NCI-H345 treated with DMSO at 0.1 percent for 48 hours (cell line): ENCODE data around the gene UNC5B.
"Not testable (repeated sequence)": the region's sequence is repeated elsewhere in the genome, so short reads cannot be mapped to it uniquely, and the experiment has no call there.

ENCODE experiments used
- DNase-seq: peaks from one replicate; lab custom pipeline; 2025; ENCODE audit not compliant: unreplicated experiment; lab: John Stamatoyannopoulos, UW

Gene UNC5B

GRCh38 chr10:71294091-71294561 lies 81.8 kb downstream of the UNC5B start:
- no peak for DNase-seq

- no peak for DNase-seq
These were observed 82.5 kb downstream of the UNC5B start for GRCh38 chr10:71294856-71295255.

- DNase-seq = no peak
These were observed 83.3 kb downstream of the UNC5B start for GRCh38 chr10:71295641-71296040.

GRCh38 chr10:71296086-71296485 lies 83.7 kb downstream of the UNC5B start:
- DNase-seq = no peak

- not testable (repeated sequence) for DNase-seq
These were observed 84.4 kb downstream of the UNC5B start for GRCh38 chr10:71296811-71297210.

GRCh38 chr10:71297343-71297742 lies 85.0 kb downstream of the UNC5B start:
- no peak for DNase-seq

GRCh38 chr10:71299071-71299785 lies 86.9 kb downstream of the UNC5B start:
- no peak for DNase-seq

- DNase-seq = no peak
These were observed 88.4 kb downstream of the UNC5B start for GRCh38 chr10:71300555-71301370.

- DNase-seq = no peak
These were observed 89.1 kb downstream of the UNC5B start for GRCh38 chr10:71301371-71301916.

GRCh38 chr10:71302451-71302850 lies 90.1 kb downstream of the UNC5B start:
- DNase-seq = no peak

GRCh38 chr10:71302874-71303568 lies 90.7 kb downstream of the UNC5B start:
- DNase-seq = peak; percentile 38

- no peak for DNase-seq
These were observed 91.2 kb downstream of the UNC5B start for GRCh38 chr10:71303569-71303907.

GRCh38 chr10:71304914-71305313 lies 92.5 kb downstream of the UNC5B start:
- no peak for DNase-seq

- DNase-seq = no peak
These were observed 94.6 kb downstream of the UNC5B start for GRCh38 chr10:71306979-71307378.

- no peak for DNase-seq
These were observed 95.2 kb downstream of the UNC5B start for GRCh38 chr10:71307469-71308085.

GRCh38 chr10:71308244-71308643 lies 95.9 kb downstream of the UNC5B start:
- DNase-seq = no peak

GRCh38 chr10:71308985-71309384 lies 96.6 kb downstream of the UNC5B start:
- no peak for DNase-seq

GRCh38 chr10:71309919-71310318 lies 97.5 kb downstream of the UNC5B start:
- DNase-seq = no peak

- DNase-seq = no peak
These were observed 99.8 kb downstream of the UNC5B start for GRCh38 chr10:71312220-71312619.

GRCh38 chr10:71312811-71313789 lies 100.7 kb downstream of the UNC5B start:
- no peak for DNase-seq
